Stimulated activated naive CD8-positive, alpha-beta T cell treated with anti-CD3 and anti-CD28 coated beads, Interleukin-15, Interleukin-2, amounts not matched to agents 100 ng/mL and 50 ng/mL, for 24 hours (primary cell): ENCODE data around the gene GUCD1.

Source experiments
- H3K27ac Mint-ChIP-seq: one replicate; pipeline ENCODE4 v1.8.0; 2021; ENCODE audit warnings: mild to moderate bottlenecking, mixed read lengths
- H3K27me3 Mint-ChIP-seq: one replicate; pipeline ENCODE4 v1.8.0; 2021; ENCODE audit warnings: mixed read lengths
- H3K36me3 Mint-ChIP-seq: one replicate; pipeline ENCODE4 v1.8.0; 2021; ENCODE audit warnings: low read depth, mixed read lengths
- H3K4me1 Mint-ChIP-seq: one replicate; pipeline ENCODE4 v1.8.0; 2021; ENCODE audit warnings: low read depth, mixed read lengths
- H3K4me3 Mint-ChIP-seq: one replicate; pipeline ENCODE4 v1.8.0; 2021; ENCODE audit warnings: mild to moderate bottlenecking, mixed read lengths
- H3K9me3 Mint-ChIP-seq: one replicate; pipeline ENCODE4 v1.8.0; 2021; ENCODE audit warnings: mixed read lengths

The GUCD1 gene

DNA sequence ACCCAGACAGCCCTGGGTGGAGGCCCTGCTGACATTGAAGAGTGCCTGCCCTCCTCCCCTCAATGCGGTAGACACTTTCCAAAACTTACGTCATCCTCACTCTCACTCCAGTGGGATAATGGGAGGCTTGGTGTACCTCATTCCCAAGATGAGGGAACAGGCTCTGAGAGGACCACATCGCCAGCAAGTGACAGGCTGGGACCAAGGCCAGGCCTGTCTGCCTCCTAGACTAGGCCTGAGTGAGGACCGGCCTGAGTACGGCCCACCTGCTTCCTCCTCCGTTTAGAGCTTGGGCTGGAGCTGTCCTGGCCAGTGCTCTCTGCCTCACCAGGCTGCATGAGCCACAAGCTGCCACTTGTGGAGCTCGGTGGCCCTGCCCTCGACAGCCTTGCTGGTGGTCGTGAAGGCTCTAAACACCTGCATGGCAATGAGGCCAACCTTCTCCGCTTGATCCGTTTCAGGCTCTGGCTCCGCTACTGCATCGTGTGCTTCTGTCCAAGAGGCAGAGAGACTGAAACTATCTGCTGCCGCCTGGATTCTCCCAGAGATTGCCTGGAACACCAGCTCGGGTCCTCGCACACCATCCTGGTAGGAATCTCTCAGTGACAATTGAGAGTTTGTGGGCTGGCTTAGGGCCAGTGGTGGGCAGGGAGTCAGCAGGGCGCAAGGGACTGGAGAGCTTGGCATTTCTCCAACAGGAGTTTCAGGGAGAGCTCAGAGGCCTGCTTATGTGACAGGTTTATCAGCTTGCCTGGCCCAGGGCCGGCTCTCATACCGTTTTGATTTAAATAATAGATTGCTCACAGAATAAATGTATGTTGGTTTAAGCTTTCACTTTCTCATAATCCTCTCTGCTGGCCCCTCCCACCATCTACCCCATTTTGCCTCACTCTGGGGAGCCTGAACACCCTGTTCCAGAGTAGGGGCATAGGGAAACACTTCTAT, 28.6 kb upstream of the GUCD1 start:
- H3K36me3 Mint-ChIP-seq: no peaks in the 10 kb centered on the region
- H3K4me3 Mint-ChIP-seq: no peak overlapping the region
- H3K27ac Mint-ChIP-seq: no peak overlapping the region
- H3K4me1 Mint-ChIP-seq: no peaks in the 10 kb centered on the region
- no peaks in the 10 kb centered on the region for H3K27me3 Mint-ChIP-seq
- no peaks in the 10 kb centered on the region for H3K9me3 Mint-ChIP-seq

DNA sequence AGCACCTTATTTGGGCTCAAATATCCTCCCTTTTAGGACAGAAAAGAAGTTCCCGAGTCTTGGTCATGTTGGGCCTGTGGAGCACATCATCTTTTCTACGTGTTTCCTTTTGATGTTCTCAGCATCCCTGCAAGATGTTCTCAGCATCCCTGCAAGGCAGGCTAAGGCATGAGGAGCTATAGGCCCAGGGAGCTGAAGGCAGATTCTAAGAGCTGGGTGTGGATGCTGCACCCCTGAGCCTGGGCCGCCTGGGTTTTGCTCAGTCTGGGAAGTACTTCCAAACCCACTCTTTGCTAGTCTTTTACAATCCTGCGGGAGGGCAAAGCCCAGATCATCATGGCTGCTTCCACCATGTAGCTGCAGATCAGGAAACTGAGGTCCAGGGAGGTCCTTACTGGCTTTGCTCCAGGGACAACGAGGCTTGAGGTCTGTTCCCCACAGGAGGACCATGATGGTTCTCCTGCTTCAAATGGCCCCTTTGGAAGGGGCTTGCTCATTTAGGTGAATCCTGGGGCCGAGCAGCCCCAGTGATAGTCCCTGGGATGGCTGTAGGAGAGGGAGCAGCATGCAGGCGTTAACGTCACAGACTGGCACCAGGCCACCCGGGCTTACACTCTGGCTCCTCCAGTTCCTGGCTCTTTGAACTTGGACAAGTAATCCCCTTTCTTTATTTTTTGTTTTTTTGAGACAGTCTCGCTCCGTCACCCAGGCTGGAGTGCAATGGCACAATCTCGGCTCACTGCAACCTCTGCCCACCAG, 27.3 kb upstream of the GUCD1 start:
- no peak overlapping the region for H3K4me3 Mint-ChIP-seq
- H3K4me1 Mint-ChIP-seq: no peaks in the 10 kb centered on the region
- no peaks in the 10 kb centered on the region for H3K27me3 Mint-ChIP-seq
- H3K27ac Mint-ChIP-seq: no peak overlapping the region
- peaks cover 4% of the 10 kb centered on the region for H3K36me3 Mint-ChIP-seq
- no peaks in the 10 kb centered on the region for H3K9me3 Mint-ChIP-seq

DNA sequence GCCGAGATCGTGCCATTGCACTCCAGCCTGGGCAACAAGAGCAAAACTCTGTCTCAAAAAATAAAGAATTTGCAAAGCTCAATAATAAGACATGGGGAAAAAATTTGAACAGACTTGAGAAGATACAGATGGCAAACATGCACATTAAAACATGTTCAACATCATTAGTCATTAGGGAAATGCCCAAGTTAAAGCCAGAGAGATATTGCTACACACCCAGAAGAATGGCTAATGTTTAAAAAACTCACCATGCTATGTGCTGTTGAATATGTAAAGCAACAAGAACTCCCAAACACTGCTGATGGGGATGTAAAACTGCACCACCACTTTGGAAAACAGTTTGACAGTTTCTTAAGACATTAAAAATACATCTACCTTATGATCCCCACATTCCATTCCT, 25.3 kb upstream of the GUCD1 start:
- Mint-ChIP-seq H3K27me3 (no peaks in the 10 kb centered on the region), H3K4me1 (no peaks in the 10 kb centered on the region), H3K9me3 (no peaks in the 10 kb centered on the region), H3K27ac (no peak overlapping the region), H3K36me3 (peaks cover 11% of the 10 kb centered on the region), H3K4me3 (no peak overlapping the region)

GRCh38 chr22:24579258-24579601, 24.3 kb upstream of the GUCD1 start:
- Mint-ChIP-seq H3K27ac (no peak overlapping the region), H3K9me3 (no peaks in the 10 kb centered on the region), H3K36me3 (peaks cover 21% of the 10 kb centered on the region), H3K27me3 (no peaks in the 10 kb centered on the region), H3K4me1 (no peaks in the 10 kb centered on the region), H3K4me3 (no peak overlapping the region)

DNA sequence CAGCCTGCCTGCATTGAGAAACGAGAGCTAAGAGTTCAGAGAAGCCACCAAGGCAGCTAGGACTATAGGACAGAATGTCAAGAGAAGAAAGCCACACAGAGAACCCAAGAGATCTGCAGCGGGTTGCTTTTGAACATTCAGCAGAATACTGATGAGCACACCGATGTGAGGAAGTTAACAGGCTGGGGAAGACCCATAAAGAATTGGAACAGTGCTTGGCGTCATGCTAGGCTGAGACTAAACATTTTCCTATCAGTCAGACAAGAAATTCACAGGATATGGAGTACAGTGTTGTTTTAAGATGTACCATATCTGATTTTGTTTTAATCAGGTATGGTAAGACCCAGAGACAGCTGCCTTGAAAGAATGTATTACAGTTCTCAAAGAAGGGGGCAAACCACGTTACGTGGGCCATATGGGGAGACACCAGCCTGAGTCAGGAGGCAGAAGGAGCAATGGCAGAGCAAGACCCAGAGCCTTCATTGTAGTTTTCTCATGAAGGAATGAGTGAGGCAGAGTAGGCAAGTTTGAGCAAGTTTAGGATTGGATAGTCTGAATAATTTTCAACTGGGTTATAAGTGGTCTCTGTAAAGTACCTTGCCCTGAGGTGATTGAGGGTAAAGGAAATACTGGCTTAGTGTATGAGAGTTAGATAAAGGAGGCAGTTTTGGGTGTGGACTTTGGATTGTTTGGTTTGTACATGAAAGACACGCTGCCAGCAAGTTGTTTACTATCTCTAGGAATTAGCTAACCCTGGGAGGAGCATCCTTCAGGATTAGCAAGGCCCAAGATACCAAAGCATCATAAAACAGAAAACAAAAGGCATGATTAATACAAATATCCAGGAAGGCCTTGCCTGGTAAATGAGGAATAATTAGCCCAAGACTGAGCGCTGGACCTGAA, 23.7 kb upstream of the GUCD1 start:
- H3K36me3 Mint-ChIP-seq: peaks cover 24% of the 10 kb centered on the region
- H3K27ac Mint-ChIP-seq: no peak overlapping the region
- no peaks in the 10 kb centered on the region for H3K4me1 Mint-ChIP-seq
- H3K9me3 Mint-ChIP-seq: no peaks in the 10 kb centered on the region
- H3K27me3 Mint-ChIP-seq: no peaks in the 10 kb centered on the region
- no peak overlapping the region for H3K4me3 Mint-ChIP-seq

DNA sequence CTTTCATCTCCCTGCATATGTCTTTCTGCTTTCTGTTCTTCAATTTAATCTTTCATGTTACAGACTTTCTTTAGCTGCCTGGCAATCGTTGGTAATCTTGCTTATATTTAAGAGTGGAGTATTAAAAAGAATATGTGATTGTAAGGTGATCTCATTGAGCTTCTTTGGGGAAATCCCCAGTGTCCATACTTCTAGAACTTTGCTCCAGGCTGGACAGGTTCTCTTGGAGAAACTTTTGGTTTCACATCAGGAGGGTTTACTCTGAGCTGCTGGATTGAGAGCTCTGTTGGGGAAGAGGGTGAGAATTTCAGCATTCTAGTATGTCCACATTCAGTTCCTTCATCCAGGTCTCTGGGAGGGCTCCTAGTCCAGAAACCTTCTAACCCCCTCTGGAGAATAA, 21.8 kb upstream of the GUCD1 start:
- Mint-ChIP-seq H3K27ac (peak overlapping the region; percentile 32), H3K4me1 (no peaks in the 10 kb centered on the region), H3K4me3 (no peak overlapping the region), H3K36me3 (peaks cover 42% of the 10 kb centered on the region), H3K9me3 (no peaks in the 10 kb centered on the region), H3K27me3 (no peaks in the 10 kb centered on the region)

- peaks cover 62% of the 10 kb centered on the region for H3K36me3 Mint-ChIP-seq
Observed at GRCh38 chr22:24571266-24571665, 16.3 kb upstream of the GUCD1 start.

DNA sequence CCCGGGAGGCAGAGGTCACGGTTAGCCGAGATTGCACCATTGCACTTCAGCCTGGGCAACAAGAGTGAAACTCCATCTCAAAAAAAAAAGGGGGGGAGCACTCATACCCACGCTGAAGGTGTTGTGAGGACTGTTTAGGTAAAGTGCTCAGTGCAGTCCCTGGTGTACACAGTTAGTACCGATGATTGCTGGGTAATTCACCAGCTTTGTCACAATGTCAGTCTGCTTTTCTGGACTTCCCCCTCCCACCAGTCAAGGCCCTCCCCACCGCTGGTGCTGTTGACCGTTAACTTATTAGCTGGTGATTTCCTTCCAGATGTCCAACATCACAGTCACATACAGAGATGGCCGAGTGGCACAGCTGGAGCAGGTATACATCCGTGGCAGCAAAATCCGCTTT, 12.7 kb upstream of the GUCD1 start:
- no peaks in the 10 kb centered on the region for H3K9me3 Mint-ChIP-seq

More at GRCh38 chr22:24571266-24571665, 16.3 kb upstream of the GUCD1 start:
- no peak overlapping the region for H3K4me3 Mint-ChIP-seq
- no peak overlapping the region for H3K27ac Mint-ChIP-seq
- H3K4me1 Mint-ChIP-seq: no peaks in the 10 kb centered on the region
- no peaks in the 10 kb centered on the region for H3K9me3 Mint-ChIP-seq
- H3K27me3 Mint-ChIP-seq: no peaks in the 10 kb centered on the region

DNA sequence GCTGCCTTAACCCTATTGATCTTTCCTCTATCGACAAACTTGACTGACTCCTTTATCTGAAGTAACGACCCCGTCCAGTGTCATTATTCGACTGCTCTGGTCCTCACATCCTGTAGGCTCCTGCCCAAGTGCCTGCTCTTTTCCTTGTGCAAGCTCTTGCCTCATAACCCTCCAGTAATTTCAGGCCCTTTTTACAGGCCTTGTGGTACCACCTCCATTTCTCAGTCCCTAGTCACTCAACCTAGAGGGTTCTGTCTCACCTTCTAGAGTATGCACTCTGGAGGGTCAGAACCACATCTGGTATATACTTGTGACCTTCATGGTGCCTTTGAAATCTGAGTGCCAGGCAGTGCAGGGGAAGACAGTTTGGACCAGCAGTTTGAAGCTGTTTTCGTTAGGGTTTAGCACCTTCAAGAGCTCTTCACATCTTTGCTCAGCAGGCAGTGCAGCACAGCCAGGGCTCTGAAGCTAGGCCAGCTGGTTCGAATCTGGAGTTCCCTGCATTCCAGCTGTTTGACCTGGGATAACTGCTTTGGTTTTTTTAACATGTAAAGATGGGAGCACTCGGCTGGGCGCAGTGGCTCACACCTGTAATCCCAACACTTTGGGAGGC, 12.1 kb upstream of the GUCD1 start:
- Mint-ChIP-seq H3K27ac (peak overlapping the region; percentile 26), H3K9me3 (no peaks in the 10 kb centered on the region), H3K27me3 (no peaks in the 10 kb centered on the region), H3K4me3 (no peak overlapping the region), H3K4me1 (peaks cover 24% of the 10 kb centered on the region), H3K36me3 (peaks cover 49% of the 10 kb centered on the region)

More for the DNA sequence above, 12.7 kb upstream of the GUCD1 start:
- H3K4me1 Mint-ChIP-seq: peaks cover 20% of the 10 kb centered on the region
- H3K27ac Mint-ChIP-seq: no peak overlapping the region
- H3K4me3 Mint-ChIP-seq: no peak overlapping the region
- H3K27me3 Mint-ChIP-seq: no peaks in the 10 kb centered on the region
- H3K36me3 Mint-ChIP-seq: peaks cover 53% of the 10 kb centered on the region

DNA sequence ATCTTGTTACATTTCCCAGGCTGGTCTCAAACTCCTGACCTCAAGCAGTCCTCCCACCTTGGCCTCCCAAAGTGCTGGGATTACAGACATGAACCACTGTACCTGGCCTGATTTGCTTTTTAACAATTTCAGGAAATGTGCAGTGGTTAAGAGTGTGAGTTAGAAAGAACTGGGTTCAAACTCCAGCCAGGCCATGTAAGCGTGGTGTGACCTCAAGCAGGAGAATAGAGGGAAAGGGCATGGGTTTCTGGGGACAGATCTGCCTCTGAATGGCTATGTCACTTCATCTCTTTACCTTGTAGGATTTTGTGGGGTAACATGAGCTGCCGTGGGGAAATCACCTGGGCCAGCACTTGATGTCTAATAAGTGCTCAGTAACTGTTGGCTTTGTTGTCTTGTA, 10.1 kb upstream of the GUCD1 start:
- Mint-ChIP-seq H3K36me3 (peaks cover 48% of the 10 kb centered on the region), H3K9me3 (no peaks in the 10 kb centered on the region), H3K27me3 (no peaks in the 10 kb centered on the region), H3K4me1 (peaks cover 35% of the 10 kb centered on the region), H3K4me3 (no peak overlapping the region), H3K27ac (peak overlapping the region; percentile 22)

DNA sequence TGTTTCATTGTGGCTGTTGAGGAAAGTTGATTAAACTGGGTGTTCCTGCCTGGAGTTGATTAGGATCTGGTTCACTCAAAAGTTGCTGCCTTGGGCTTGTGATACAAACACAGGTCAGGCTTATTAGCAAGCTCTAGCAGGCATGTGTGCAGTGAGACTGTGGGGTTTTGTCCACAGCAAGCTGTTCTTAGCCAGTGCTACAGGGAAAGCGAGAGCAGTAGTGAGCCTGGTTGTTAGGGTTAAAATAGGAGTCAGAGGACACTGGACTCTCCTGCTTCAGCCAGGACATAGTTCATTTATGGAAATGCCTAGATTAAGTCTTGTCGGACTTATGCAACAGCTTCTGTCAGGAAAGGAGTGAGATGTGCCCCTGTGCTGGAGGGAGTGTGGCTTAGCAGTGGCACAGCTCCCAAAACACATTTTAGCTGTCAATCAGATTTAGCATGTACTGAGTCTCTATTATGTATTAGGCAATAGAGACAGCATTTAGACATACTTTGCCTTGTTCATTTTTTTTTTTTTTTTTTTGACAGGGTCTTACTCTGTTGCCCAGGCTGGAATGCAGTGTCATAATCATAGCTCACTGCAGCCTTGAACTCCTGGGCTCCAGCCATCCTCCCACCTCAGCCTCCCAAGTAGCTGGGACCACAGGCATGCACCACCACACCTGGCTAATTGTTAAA, 9.6 kb upstream of the GUCD1 start:
- H3K4me1 Mint-ChIP-seq: peaks cover 39% of the 10 kb centered on the region

DNA sequence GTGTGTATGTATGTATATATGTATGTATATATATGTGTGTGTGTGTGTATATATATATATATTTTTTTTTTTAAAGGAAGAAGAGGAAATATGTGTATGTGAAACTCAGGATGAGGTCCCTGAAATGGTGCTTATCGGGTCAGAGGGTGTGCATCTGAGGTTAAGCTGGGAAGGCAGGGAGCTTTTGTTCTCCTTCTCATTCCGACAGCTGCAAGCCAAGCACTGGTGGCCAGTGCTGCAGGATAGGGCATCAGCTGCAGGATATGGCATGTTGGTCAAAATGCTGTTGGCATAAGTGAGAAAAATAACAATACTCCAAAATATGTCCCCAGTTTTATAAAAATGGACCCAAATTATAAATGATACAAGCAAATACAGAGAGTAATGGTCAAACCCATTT, 8.3 kb upstream of the GUCD1 start:
- Mint-ChIP-seq H3K4me1 (peaks cover 52% of the 10 kb centered on the region), H3K36me3 (peaks cover 49% of the 10 kb centered on the region), H3K9me3 (no peaks in the 10 kb centered on the region), H3K27me3 (no peaks in the 10 kb centered on the region), H3K4me3 (no peak overlapping the region), H3K27ac (no peak overlapping the region)

More for the DNA sequence above, 9.6 kb upstream of the GUCD1 start:
- no peaks in the 10 kb centered on the region for H3K9me3 Mint-ChIP-seq
- no peaks in the 10 kb centered on the region for H3K27me3 Mint-ChIP-seq
- H3K4me3 Mint-ChIP-seq: no peak overlapping the region
- H3K27ac Mint-ChIP-seq: no peak overlapping the region
- H3K36me3 Mint-ChIP-seq: peaks cover 45% of the 10 kb centered on the region

- peak overlapping the region; percentile 31 for H3K27ac Mint-ChIP-seq
- H3K4me1 Mint-ChIP-seq: peaks cover 65% of the 10 kb centered on the region
- H3K27me3 Mint-ChIP-seq: no peaks in the 10 kb centered on the region
- H3K4me3 Mint-ChIP-seq: no peak overlapping the region
- peaks cover 57% of the 10 kb centered on the region for H3K36me3 Mint-ChIP-seq
- H3K9me3 Mint-ChIP-seq: no peaks in the 10 kb centered on the region
Observed at GRCh38 chr22:24559471-24559870, 4.5 kb upstream of the GUCD1 start.
